Measurements from ENCODE around the gene PCNP. TPM values are rescaled to one million over a fixed set of nuclear protein-coding genes. Genes with fewer than 3 reads are reported as not detected.
A peak's percentile ranks its signal among the peaks of the same experiment; 100 is the strongest.
"Not testable (repeated sequence)": the region's sequence is repeated elsewhere in the genome, so short reads cannot be mapped to it uniquely, and the experiment has no call there.

Gene PCNP
- polyA plus RNA-seq, 10 donors = 107 to 156 (median 143) TPM

GRCh38 chr3:101553381-101553780 is 20.6 kb upstream of the PCNP start:
- not testable (repeated sequence) for DNase-seq

GRCh38 chr3:101556064-101556463 is 17.9 kb upstream of the PCNP start:
- no peak for DNase-seq

GRCh38 chr3:101561630-101562328 is 12.2 kb upstream of the PCNP start, which contains the start of gene TRMT10C:
TRMT10C (plus strand) TSS chr3:101561868; CDS start chr3:101564782, 2,914 bp downstream.
- DNase-seq = peak; percentile 93 to 98 (median 97)

- no peak for DNase-seq
Observed at GRCh38 chr3:101567528-101568317, 6.3 kb upstream of the PCNP start.

- DNase-seq = no peak
Observed at GRCh38 chr3:101571028-101571895, 2.7 kb upstream of the PCNP start.

- peak; percentile 59 to 89 (median 76) for DNase-seq
Observed at GRCh38 chr3:101574388-101575112, 570 bp downstream of the PCNP start.

GRCh38 chr3:101577286-101577685 is 3.3 kb downstream of the PCNP start:
- no peak for DNase-seq

- DNase-seq = no peak
Observed at GRCh38 chr3:101588616-101589015, 14.6 kb downstream of the PCNP start.

- DNase-seq = no peak
Observed at GRCh38 chr3:101591071-101591470, 17.1 kb downstream of the PCNP start.

- DNase-seq = no peak
Observed at GRCh38 chr3:101602731-101603130, 28.8 kb downstream of the PCNP start.

GRCh38 chr3:101603184-101603583 is 29.2 kb downstream of the PCNP start:
- no peak for DNase-seq

- DNase-seq = not testable (repeated sequence)
Observed at GRCh38 chr3:101605398-101605797, 31.4 kb downstream of the PCNP start.

GRCh38 chr3:101611023-101611422 is 37.0 kb downstream of the PCNP start:
- no peak for DNase-seq

- DNase-seq = not testable (repeated sequence)
Observed at GRCh38 chr3:101613014-101613413, 39.0 kb downstream of the PCNP start.

- no peak for DNase-seq
Observed at GRCh38 chr3:101615525-101615924, 41.5 kb downstream of the PCNP start.

GRCh38 chr3:101617478-101617877 is 43.5 kb downstream of the PCNP start:
- DNase-seq = no peak

GRCh38 chr3:101618726-101619125 is 44.7 kb downstream of the PCNP start:
- DNase-seq = no peak

GRCh38 chr3:101619734-101620133 is 45.8 kb downstream of the PCNP start:
- no peak for DNase-seq

- DNase-seq = no peak
Observed at GRCh38 chr3:101623656-101624055, 49.7 kb downstream of the PCNP start.

GRCh38 chr3:101624857-101625256 is 50.9 kb downstream of the PCNP start:
- DNase-seq = no peak

GRCh38 chr3:101625879-101626278 is 51.9 kb downstream of the PCNP start:
- DNase-seq = no peak
